ENCODE measurements around the gene SELENON.

Gene SELENON

DNA sequence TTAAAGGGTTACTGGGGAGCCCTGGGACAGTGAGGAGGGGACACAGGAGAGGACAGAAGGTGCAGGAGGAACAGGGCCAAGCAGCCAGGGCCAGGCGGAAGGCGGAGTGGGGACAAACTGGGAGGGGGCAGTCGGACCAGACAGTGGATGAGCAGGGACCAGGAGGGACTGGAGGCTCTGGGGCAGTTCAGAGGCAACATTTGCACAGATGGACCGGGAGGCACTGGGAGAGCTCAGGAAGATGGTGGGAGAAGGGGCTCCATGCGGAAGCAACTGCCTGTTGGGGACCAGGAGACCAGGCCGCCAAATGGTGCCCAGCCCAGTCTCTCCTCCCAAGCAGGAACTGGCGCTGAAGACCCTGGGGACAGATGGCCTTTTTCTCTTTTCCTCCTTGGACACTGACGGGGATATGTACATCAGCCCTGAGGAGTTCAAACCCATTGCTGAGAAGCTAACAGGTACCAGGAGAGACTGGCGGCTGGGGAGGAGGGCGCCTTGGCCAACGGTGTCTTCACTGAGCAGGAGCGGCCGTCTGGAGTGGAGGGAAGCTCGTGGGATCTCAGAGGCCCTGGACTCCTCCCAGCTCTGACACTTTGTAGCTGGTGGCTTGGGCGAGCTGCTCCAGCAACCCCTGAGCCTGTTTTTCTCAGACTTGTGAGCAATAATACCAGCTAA, 847 bp downstream of the SELENON start:
- peak overlapping the region; percentile 29 for H3K27ac ChIP-seq (ENCODE audit: low read depth, low read length)
- peak overlapping the region; percentile 17 for H3K9ac ChIP-seq (ENCODE audit: low read length)
- H3K4me1 ChIP-seq (ENCODE audit: control insufficient read depth, insufficient read depth, low read length) = peaks cover 14% of the 10 kb centered on the region
- H3K4me3 ChIP-seq (ENCODE audit: low read length) = peak overlapping the region; percentile 51
- H3K36me3 ChIP-seq (ENCODE audit: control insufficient read depth, insufficient read depth, low read length) = no peaks in the 10 kb centered on the region
- H3K27me3 ChIP-seq (ENCODE audit: control insufficient read depth, insufficient read depth, low read length) = no peaks in the 10 kb centered on the region

DNA sequence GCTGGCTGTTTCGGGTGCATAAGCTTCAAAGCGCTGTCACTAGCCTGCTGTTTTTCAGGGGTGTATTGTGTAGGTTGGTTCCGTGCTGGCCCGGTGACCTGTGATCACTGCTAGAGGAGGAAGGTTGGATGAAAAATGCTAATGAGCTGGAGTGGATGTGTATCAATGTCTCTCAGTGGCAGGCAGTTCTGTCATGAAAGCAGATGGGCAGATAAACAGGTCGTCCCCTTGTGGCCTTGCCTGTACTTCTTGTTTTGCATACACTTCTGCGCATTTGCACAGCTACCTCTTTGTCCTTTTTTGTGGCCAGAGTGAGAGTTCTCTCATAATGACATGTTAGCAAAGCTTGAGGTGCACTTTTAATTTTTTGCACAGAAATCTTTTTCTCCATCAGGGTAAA, 2.9 kb downstream of the SELENON start:
- Histone ChIP-seq H3K27ac (ENCODE audit: low read depth, low read length) (no peak overlapping the region), H3K36me3 (ENCODE audit: control insufficient read depth, insufficient read depth, low read length) (peaks cover under 1% of the 10 kb centered on the region), H3K9ac (ENCODE audit: low read length) (no peak overlapping the region), H3K27me3 (ENCODE audit: control insufficient read depth, insufficient read depth, low read length) (no peaks in the 10 kb centered on the region), H3K4me3 (ENCODE audit: low read length) (no peak overlapping the region), H3K4me1 (ENCODE audit: control insufficient read depth, insufficient read depth, low read length) (peaks cover 14% of the 10 kb centered on the region)

DNA sequence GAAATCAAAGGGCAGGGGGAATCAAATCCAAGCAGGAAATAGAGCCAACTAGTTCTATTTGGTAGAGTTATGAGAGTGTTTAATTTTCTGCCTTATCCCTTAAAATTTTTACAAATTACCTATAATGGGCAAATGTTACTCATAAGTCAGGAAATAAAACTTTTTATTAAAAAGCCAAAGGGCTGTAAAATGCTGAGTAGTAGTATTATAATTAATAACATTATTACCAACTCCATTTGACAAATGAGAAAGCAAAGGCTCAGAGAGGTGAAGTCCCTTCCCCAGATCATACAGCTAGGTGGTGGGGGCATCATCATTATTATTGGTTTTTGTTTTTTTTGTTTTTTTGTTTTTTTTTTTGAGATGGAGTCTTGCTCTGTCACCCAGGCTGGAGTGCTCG, 3.4 kb downstream of the SELENON start:
- H3K4me1 ChIP-seq (ENCODE audit: control insufficient read depth, insufficient read depth, low read length) = peaks cover 14% of the 10 kb centered on the region
- no peak overlapping the region for H3K4me3 ChIP-seq (ENCODE audit: low read length)
- peaks cover 2% of the 10 kb centered on the region for H3K36me3 ChIP-seq (ENCODE audit: control insufficient read depth, insufficient read depth, low read length)
- no peaks in the 10 kb centered on the region for H3K27me3 ChIP-seq (ENCODE audit: control insufficient read depth, insufficient read depth, low read length)
- no peak overlapping the region for H3K9ac ChIP-seq (ENCODE audit: low read length)
- H3K27ac ChIP-seq (ENCODE audit: low read depth, low read length) = no peak overlapping the region

DNA sequence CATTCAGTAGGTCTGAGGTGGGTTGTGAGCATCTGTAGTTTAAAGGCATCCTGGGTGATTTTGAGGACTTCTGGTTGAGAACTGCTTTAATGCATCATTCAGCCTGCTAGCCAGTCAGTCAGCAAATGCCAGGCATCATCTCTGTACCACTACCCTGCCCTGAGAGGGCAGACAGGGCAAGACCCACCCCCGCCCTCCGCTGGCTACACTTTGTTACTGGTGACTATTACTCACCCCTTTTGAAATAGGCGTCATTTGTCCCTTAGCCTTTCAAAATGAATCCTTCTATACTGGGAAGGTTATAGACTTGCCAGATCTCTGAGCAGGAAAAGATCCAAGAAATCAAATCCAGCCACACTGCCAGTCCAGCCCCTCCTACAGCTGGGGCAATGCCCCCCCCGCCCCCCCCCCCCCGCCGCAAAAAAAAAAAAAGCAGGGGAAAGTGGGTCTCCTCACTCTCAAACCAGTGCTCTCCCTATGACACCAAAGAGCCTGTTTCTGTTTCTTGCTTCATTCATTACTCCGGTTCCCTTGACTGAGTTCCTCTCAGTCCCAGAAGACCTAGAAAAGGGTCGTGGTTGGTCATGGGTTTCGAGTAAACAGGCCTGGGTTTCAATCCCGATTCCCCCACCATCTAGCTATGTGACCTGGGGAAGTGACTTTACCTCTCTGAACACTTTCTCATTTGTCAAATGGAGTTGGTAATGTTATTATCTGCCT, 4.4 kb downstream of the SELENON start:
- Histone ChIP-seq H3K9ac (ENCODE audit: low read length) (no peak overlapping the region), H3K27ac (ENCODE audit: low read depth, low read length) (no peak overlapping the region)

DNA sequence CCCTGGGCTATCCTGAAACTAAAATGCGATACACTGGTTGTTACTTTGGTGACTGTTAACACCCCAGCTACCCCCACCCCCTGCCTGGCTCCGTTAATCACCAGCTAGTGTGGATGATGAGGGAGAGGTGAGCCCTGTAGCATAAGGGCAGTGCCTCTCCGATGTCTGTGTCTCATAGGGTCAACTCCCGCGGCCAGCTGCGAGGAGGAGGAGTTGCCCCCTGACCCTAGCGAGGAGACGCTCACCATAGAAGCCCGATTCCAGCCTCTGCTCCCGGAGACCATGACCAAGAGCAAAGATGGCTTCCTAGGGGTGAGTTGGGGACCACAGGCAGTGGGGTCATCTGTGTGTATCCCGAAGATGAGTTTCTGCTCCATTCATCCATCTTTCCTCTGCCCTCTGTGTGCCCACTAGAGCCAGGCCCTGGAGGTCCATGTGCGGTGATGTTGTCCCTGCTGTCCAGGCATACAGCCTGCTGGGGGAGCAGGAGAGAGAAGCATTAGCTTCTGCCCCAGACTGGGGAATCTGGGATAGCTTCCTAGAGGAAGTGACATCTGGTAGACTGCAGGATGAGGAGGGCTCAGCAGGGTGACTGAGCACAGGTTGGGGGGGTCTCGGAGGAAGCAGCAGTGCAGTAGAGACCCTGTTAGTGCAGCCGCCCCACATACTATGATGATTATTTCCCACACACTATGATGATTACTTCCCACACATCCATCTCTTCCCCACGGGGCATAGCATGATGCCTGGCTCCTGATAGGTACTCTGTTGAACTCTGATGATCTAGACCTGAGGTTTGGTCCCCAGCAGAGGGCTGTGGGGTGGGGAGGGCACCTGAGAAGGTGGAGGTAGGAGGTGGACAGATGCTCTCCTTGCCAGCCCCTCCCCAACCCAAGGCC, 5.2 kb downstream of the SELENON start:
- Histone ChIP-seq H3K4me1 (ENCODE audit: control insufficient read depth, insufficient read depth, low read length) (peaks cover 11% of the 10 kb centered on the region), H3K9ac (ENCODE audit: low read length) (no peak overlapping the region), H3K36me3 (ENCODE audit: control insufficient read depth, insufficient read depth, low read length) (peaks cover 2% of the 10 kb centered on the region), H3K27ac (ENCODE audit: low read depth, low read length) (peak overlapping the region; percentile 10), H3K27me3 (ENCODE audit: control insufficient read depth, insufficient read depth, low read length) (no peaks in the 10 kb centered on the region), H3K4me3 (ENCODE audit: low read length) (no peak overlapping the region)

More for the DNA sequence above, 4.4 kb downstream of the SELENON start:
- Histone ChIP-seq H3K36me3 (ENCODE audit: control insufficient read depth, insufficient read depth, low read length) (peaks cover 2% of the 10 kb centered on the region), H3K4me3 (ENCODE audit: low read length) (no peak overlapping the region), H3K27me3 (ENCODE audit: control insufficient read depth, insufficient read depth, low read length) (no peaks in the 10 kb centered on the region), H3K4me1 (ENCODE audit: control insufficient read depth, insufficient read depth, low read length) (peaks cover 11% of the 10 kb centered on the region)

DNA sequence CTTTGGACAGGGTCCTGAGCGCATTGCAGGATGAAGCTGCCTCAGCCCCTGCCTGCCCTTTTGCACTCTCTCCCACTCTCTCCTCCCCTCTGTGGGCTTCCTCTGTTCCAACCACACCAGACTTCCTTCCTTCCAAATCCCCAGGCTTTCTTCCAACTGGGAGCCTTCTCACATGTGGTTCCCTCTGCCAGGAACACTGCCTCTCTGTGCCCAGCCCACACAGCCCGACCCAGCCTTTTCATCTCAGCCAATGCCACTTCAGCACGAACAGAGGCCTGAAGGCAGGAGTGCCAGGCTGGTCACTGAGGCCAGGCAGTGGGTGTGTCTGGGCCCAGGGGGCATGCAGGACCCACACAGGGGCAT, 5.9 kb downstream of the SELENON start:
- peaks cover 9% of the 10 kb centered on the region for H3K4me1 ChIP-seq (ENCODE audit: control insufficient read depth, insufficient read depth, low read length)
- H3K4me3 ChIP-seq (ENCODE audit: low read length) = no peak overlapping the region
- no peaks in the 10 kb centered on the region for H3K27me3 ChIP-seq (ENCODE audit: control insufficient read depth, insufficient read depth, low read length)
- no peak overlapping the region for H3K9ac ChIP-seq (ENCODE audit: low read length)
- H3K27ac ChIP-seq (ENCODE audit: low read depth, low read length) = peak overlapping the region; percentile 10
- peaks cover 2% of the 10 kb centered on the region for H3K36me3 ChIP-seq (ENCODE audit: control insufficient read depth, insufficient read depth, low read length)

DNA sequence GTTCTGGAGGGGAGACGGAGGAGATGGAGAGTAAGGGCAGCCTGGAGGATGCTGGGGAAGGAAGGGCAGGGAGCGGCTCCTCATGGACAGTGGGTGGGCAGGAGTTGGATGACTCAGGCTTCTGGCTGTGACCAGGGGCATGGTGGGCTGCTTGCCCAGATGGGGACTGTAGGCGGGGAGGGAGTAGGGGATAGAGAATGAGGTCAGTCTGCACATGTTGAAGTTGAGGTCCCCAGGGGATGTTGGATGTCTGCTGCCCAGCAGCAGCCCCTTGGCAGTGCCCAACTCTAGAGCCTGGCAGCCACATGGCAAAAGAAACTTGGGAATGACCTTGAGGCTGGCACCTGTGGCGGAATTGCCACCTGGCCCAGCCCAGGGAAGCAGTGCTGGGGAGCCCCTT, 6.4 kb downstream of the SELENON start:
- Histone ChIP-seq H3K36me3 (ENCODE audit: control insufficient read depth, insufficient read depth, low read length) (peaks cover 2% of the 10 kb centered on the region), H3K4me1 (ENCODE audit: control insufficient read depth, insufficient read depth, low read length) (peaks cover 6% of the 10 kb centered on the region), H3K27ac (ENCODE audit: low read depth, low read length) (no peak overlapping the region), H3K27me3 (ENCODE audit: control insufficient read depth, insufficient read depth, low read length) (no peaks in the 10 kb centered on the region), H3K4me3 (ENCODE audit: low read length) (no peak overlapping the region), H3K9ac (ENCODE audit: low read length) (no peak overlapping the region)

DNA sequence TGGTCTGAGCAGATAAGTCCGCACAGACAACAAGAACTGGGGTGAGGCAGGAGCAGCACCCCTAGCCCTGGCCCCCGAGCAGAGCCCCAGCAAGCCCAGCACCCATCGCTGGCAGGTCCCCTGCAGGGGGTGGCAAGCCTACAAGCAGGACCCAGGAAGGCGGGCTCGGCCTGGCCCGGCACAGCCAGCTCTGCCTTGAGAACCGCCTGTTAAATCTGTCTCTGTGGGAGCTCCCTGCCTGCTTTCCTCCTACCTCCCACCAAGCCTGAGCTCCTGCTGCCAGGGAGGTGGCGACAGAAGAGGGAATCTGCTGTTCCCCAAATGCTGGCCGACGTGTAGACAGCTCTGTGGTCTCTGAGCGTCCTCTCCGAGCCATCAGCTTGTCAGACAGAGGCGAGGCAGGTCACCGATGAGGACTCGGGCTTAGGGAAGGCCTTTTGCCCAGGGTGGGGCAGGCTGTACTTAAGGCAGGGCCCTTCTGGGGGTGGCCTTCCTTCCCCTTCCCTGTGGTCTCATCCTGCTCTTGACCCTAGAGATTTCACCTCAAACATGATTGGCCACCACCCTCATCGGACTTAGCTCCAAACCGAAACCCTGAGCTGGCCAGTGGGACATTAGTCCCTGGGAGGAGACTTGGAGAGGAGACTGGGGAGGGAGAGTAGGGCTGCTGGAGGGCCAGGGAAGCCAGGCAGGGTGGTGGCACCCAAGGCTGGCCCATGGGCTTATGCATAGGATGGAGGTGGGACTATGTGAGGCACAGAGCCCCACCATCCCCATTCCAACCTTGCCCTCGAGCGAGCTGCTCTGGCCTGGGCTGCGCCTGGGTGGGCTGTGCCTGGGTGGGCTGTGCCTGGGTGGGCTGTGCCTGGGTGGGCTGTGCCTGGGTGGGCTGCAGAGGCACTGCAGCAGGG, 7.7 kb downstream of the SELENON start:
- Histone ChIP-seq H3K9ac (ENCODE audit: low read length) (no peak overlapping the region), H3K4me3 (ENCODE audit: low read length) (no peak overlapping the region), H3K36me3 (ENCODE audit: control insufficient read depth, insufficient read depth, low read length) (peaks cover 2% of the 10 kb centered on the region), H3K27me3 (ENCODE audit: control insufficient read depth, insufficient read depth, low read length) (no peaks in the 10 kb centered on the region), H3K4me1 (ENCODE audit: control insufficient read depth, insufficient read depth, low read length) (peaks cover 6% of the 10 kb centered on the region), H3K27ac (ENCODE audit: low read depth, low read length) (no peak overlapping the region)

DNA sequence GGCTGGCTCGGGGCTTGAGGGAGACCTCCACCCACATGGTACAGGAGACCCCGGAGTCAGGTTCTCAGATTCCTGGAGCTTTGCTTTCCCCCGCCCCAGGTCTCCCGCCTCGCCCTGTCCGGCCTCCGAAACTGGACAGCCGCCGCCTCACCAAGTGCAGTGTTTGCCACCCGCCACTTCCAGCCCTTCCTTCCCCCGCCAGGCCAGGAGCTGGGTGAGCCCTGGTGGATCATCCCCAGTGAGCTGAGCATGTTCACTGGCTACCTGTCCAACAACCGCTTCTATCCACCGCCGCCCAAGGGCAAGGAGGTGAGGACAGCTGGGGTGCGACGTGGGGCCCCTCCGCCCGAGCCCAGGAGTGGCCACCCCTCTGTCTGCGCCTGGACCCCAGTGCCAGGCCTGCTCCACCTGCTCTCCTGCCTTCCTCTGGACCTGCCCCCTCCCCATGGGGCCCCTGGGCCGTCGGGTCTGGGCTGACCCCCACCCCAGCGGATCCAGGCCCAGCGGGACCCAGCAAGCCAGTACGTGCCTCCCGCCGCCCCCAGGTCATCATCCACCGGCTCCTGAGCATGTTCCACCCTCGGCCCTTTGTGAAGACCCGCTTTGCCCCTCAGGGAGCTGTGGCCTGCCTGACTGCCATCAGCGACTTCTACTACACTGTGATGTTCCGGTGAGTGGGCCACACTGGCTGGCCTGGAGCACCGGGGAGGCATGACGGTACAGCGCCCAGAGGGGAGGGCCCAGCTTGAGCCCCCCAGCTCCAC, 8.7 kb downstream of the SELENON start:
- Histone ChIP-seq H3K4me3 (ENCODE audit: low read length) (no peak overlapping the region), H3K27ac (ENCODE audit: low read depth, low read length) (no peak overlapping the region), H3K9ac (ENCODE audit: low read length) (no peak overlapping the region), H3K4me1 (ENCODE audit: control insufficient read depth, insufficient read depth, low read length) (peaks cover 6% of the 10 kb centered on the region), H3K36me3 (ENCODE audit: control insufficient read depth, insufficient read depth, low read length) (peaks cover 3% of the 10 kb centered on the region), H3K27me3 (ENCODE audit: control insufficient read depth, insufficient read depth, low read length) (no peaks in the 10 kb centered on the region)

DNA sequence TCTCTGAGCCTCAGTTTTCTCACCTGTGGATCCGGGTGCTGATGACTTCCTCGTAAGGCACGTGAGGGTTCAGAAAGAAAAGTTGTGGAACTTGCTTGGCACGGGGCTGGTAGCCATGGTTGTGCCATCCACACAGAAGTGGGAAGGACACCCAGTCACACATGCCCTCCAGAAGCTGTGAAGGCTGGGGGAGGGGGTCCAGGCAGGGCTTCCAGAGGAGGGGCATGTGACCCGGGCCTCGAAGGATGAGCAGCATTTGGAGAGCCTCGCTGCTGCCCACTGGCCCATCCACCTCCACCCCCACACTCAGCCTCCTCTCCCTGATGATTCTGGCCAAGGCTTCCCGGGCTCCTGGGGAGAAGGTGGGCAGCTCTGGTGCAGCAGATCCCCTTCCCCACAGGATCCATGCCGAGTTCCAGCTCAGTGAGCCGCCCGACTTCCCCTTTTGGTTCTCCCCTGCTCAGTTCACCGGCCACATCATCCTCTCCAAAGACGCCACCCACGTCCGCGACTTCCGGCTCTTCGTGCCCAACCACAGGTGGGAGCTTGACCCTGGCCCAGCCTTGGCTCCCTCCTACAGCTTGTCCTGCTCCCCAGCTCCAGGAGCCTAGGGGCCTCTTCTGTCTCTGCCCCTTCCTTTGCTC, 9.4 kb downstream of the SELENON start:
- H3K4me1 ChIP-seq (ENCODE audit: control insufficient read depth, insufficient read depth, low read length) = peaks cover 6% of the 10 kb centered on the region
- no peaks in the 10 kb centered on the region for H3K27me3 ChIP-seq (ENCODE audit: control insufficient read depth, insufficient read depth, low read length)
- H3K36me3 ChIP-seq (ENCODE audit: control insufficient read depth, insufficient read depth, low read length) = peaks cover 6% of the 10 kb centered on the region
- H3K9ac ChIP-seq (ENCODE audit: low read length) = no peak overlapping the region
- no peak overlapping the region for H3K4me3 ChIP-seq (ENCODE audit: low read length)
- H3K27ac ChIP-seq (ENCODE audit: low read depth, low read length) = no peak overlapping the region

DNA sequence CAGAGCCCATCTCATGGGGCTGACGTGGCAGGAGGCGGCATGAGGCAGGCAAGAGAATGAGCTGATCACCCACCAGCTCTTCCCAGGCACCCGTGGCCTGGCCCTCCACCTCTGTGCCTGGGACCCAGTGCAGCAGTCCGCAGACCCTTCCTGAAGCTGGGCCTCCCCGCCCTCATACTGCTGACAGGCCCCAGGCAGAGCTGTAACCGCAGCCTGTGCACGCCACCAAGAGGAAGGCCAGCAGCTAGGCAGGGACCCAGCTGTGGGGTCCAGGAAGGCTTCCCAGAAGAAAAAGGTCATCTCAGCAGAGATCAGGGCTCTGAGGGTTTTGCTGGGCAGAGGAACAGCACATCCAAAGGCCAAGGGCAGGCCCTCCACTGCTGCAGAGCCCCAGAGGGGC, 9.9 kb downstream of the SELENON start:
- H3K27ac ChIP-seq (ENCODE audit: low read depth, low read length) = no peak overlapping the region
- H3K4me1 ChIP-seq (ENCODE audit: control insufficient read depth, insufficient read depth, low read length) = peaks cover 6% of the 10 kb centered on the region
- no peaks in the 10 kb centered on the region for H3K27me3 ChIP-seq (ENCODE audit: control insufficient read depth, insufficient read depth, low read length)
- no peak overlapping the region for H3K9ac ChIP-seq (ENCODE audit: low read length)
- H3K4me3 ChIP-seq (ENCODE audit: low read length) = no peak overlapping the region
- peaks cover 6% of the 10 kb centered on the region for H3K36me3 ChIP-seq (ENCODE audit: control insufficient read depth, insufficient read depth, low read length)

Data from rectal smooth muscle tissue (tissue), 1 donor.